Measurements from ENCODE around the gene RRAGD. TPM values are rescaled to one million over a fixed set of nuclear protein-coding genes. Genes with fewer than 3 reads are reported as not detected.
A peak's percentile ranks its signal among the peaks of the same experiment; 100 is the strongest.

Gene RRAGD
- total and polyA plus RNA-seq, 11 donors, result 25.8 to 147 (median 96.7) TPM

- WGBS, 4 donors, result 42 to 58% (median 46%) methylated on average over 10 of the region's 10 CpGs
- Histone ChIP-seq H3K27ac (peak overlapping the region in 11 of 12 donors; percentile 83 to 94 (median 91)), H3K4me1 (peaks cover 0 to 55% (median 17%) of the 10 kb centered on the region in 12 donors), H3K36me3 (no peaks in the 10 kb centered on the region), H3K27me3 (no peaks in the 10 kb centered on the region), H3K4me3 (peak overlapping the region in 11 of 12 donors; percentile 69 to 96 (median 85)), H3K9me3 (no peaks in the 10 kb centered on the region)
- no peak for TF ChIP-seq CTCF (IDR thresholded peaks at IDR 0.05)
- no peak for TF ChIP-seq POLR2A (IDR thresholded peaks at IDR 0.05)
- intact Hi-C loops (cut with DNase I), result loop anchor here in 5 of 10 donors (5.0 kb wide), 3 partner anchors 33 to 328 kb away; partner anchors contain the start of gene PNRC1 (in 1 of the 5)
- no peak for ATAC-seq
- DNase-seq, result no peak
These were observed 1.8 kb downstream of the RRAGD start for GRCh38 chr6:89410231-89410761.

DNA sequence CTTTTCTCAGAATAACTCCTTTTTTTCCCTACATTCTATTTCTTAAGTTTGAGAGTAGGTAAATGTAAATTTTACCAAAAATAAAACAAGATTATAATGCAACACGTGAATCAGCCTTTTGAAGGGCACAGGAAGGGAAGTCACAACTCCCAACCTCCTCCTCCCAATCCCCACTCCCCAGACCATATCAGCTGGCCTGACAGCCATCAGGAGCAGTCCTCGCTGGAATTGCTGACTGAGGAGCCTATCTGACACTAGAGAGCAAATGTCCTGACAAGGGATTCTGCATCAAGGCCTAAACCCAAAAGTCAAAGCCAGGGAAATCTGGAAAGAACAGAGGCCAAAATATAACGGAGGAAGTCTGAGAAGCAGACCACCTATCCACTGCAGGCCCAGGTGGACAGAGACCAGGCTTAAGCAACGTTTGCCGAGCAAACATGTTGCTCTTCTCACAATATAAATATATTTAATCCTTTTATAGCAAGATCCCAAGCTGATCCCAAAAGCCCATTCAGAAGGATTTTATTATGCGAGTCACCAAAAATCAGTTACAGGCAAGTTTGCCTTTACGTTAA is 2.5 kb downstream of the RRAGD start:
- WGBS, 4 donors, result 44 to 58% (median 50%) methylated on average over 7 of the region's 7 CpGs
- intact Hi-C loops (cut with DNase I), result loop anchor here in 5 of 10 donors (5.0 kb wide), 3 partner anchors 32 to 327 kb away; partner anchors contain the start of gene PNRC1 (in 1 of the 5)
- Histone ChIP-seq H3K4me1 (peaks cover 0 to 56% (median 17%) of the 10 kb centered on the region in 12 donors), H3K4me3 (peak overlapping the region in 7 of 12 donors; percentile 82 to 96 (median 88)), H3K27ac (peak overlapping the region in 11 of 12 donors; percentile 9 to 94 (median 91)), H3K36me3 (no peaks in the 10 kb centered on the region), H3K27me3 (no peaks in the 10 kb centered on the region), H3K9me3 (no peaks in the 10 kb centered on the region)
- ATAC-seq, result peak in 3 of 4 donors; percentile 33 to 49 (median 38)
- DNase-seq, result peak in 3 of 5 donors; percentile 29 to 37 (median 29)
- TF ChIP-seq CTCF (IDR thresholded peaks at IDR 0.05), result no peak
- TF ChIP-seq POLR2A (IDR thresholded peaks at IDR 0.05), result no peak

- Histone ChIP-seq H3K27ac (peak overlapping the region in 1 of 12 donors; percentile 13), H3K4me1 (peaks cover 0 to 52% (median 13%) of the 10 kb centered on the region in 12 donors), H3K9me3 (no peaks in the 10 kb centered on the region), H3K27me3 (no peaks in the 10 kb centered on the region), H3K36me3 (no peaks in the 10 kb centered on the region), H3K4me3 (no peak overlapping the region)
- ATAC-seq (peak in 1 of 4 donors; percentile 4), DNase-seq (no peak)
- intact Hi-C loops (cut with DNase I), result no loop called here
- no peak for TF ChIP-seq POLR2A (IDR thresholded peaks at IDR 0.05)
- no peak for TF ChIP-seq CTCF (IDR thresholded peaks at IDR 0.05)
- WGBS, 4 donors, result 38 to 45% (median 43%) methylated on average over 10 of the region's 10 CpGs
These were observed 5.9 kb downstream of the RRAGD start for GRCh38 chr6:89406141-89406540.

GRCh38 chr6:89404512-89404911 is 7.6 kb downstream of the RRAGD start:
- DNase-seq, result no peak
- WGBS, 4 donors, result 57 to 70% (median 68%) methylated on average over 3 of the region's 3 CpGs
- no peaks in the 10 kb centered on the region for H3K36me3 ChIP-seq
- peaks cover 0 to 47% (median 17%) of the 10 kb centered on the region in 12 donors for H3K4me1 ChIP-seq
- ATAC-seq, result no peak
- TF ChIP-seq CTCF (IDR thresholded peaks at IDR 0.05) (no peak), POLR2A (IDR thresholded peaks at IDR 0.05) (no peak)
- no peak overlapping the region for H3K27ac ChIP-seq
- no peaks in the 10 kb centered on the region for H3K27me3 ChIP-seq
- no peak overlapping the region for H3K4me3 ChIP-seq
- intact Hi-C loops (cut with DNase I), result no loop called here
- no peaks in the 10 kb centered on the region for H3K9me3 ChIP-seq

Data from heart left ventricle (tissue), 16 donors.